HG03521 (cell line): Measurements from ENCODE around the gene UTS2R.

ENCODE experiments used
- ATAC-seq: cut with Tn5 transposase; IDR thresholded peaks from one replicate; pipeline ENCODE4 v1.9.1; 2021; ENCODE audit warnings: mild to moderate bottlenecking, moderate library complexity; ENCODE audit not compliant: unreplicated experiment

UTS2R gene

DNA sequence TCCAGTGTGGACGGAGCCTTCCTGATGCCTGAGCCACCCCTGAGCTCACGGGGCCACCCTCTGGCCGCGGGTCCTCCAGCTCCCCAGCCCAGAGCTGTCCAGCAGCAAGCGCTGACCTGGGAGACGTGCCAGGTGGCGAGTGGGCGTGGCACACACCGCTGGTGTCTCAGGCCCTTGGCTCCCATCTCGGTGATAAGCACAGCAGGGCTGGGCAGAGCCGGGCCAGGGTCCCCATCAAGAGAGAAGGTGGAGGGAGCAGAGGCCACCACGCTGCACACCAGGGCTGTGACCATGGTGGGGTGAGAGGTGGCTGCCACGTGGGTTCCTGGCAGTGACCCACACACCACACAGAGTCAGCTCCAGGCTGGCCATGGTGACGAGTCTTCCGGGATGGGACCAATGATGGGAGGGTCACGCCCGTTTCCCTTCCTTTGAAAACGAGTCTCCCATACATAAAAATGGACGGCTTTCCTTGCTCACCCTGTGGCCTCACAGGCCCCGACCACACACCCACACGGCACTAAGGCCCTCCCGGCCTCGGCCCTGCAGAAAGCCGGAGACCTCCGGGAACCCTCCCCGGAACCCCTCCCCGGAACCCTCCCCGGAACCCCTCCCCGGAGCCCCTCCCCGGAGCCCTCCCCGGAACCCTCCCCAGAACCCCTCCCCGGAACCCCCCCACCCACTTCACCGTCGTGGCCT, 16.8 kb downstream of the UTS2R start:
- no peak for ATAC-seq

DNA sequence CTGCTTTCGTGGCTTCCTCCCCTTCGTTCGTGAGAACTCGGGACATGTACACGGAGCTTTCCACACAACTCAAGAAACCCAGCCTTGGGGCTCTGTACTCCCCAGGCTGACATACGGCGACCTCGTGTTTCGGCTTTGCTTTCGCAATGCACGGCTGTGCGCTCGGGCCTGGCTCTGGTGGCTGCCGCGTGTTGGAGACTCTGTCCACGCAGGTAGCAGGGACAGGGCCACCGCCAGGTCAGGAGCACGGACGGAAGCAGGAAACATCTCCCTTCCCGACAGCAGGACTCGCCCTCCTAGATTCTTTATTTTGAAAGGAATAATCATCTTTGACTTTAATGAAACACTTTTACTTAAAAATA, 17.3 kb downstream of the UTS2R start:
- no peak for ATAC-seq

DNA sequence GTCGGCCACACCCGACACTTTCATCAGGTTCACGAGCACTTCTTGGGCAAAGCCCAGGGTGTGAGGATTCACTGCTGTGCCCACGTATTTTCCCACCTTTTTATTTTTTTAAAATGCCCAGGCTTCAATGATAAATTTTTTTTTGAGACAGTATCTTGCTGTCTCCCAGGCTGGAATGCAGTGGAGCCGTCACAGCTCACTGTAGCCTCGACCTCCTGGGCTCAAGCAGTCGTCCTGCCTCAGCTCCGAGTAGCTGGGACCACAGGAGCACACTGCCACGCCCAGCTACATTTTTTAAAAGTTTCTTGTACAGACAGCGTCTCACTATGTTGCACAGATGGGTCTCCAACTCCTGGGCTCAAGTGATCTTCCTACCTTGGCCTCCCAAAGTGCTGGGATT, 17.8 kb downstream of the UTS2R start:
- ATAC-seq = no peak

DNA sequence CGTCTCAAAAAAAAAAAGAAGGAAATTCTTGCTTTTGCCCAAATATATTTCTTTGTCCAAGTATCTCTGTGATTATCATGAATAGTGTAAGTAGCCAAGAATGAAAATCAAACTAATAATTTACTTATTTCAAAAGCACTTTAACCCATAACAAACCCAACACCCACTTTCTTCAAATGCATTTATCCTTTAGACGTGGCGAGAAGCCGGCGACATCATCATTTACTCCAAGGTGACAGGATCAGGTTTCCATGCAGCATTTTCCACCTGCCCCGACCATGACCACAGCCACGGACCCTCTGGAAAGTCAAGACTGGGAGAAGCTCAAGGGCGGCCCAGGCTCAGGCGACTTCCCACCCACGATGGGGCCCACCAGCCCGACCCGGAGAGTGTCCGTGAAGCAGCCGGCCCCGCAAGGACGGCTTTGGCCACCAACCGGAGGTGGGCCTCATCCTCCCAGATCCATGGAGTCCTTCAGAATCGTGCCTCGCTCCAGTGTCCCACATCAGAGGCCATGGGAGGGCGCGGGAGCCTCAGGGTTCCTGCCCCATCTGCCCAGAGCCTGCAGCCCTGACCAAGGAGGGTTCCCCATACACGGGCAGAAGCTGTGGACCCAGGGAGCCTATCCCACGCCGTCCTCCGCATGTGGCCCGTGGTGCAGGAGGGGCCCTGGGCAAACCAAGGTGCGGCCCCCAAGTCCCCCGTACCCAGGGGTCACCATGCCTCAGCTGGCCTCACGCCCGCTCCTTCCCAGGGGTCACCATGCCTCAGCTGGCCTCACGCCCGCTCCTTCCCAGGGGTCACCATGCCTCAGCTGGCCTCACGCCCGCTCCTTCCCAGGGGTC, 18.7 kb downstream of the UTS2R start:
- no peak for ATAC-seq

DNA sequence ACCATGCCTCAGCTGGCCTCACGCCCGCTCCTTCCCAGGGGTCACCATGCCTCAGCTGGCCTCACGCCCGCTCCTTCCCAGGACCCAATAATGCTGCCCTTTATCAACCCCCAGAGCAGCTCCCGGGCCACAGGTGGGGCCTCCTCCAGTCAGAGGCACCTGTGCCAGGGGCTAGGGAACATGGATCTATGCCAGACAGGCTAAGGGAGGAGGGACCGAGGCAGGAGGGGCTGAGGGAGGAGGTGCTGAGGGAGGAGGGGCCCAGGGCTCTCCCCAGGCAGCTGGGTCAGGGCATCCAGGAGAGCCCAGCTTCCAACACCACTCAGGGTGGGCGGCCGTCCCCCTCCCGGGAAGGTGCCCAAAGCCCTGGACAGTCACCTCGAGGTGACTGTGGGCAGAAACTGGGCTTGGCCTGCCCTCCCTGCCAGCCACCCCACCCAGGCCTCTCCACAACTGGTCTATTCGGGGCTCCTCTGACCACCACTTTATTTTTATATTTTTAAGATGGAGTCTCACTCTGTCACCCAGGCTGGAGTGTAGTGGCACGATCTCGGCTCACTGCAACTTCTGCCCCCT, 19.4 kb downstream of the UTS2R start:
- no peak for ATAC-seq

DNA sequence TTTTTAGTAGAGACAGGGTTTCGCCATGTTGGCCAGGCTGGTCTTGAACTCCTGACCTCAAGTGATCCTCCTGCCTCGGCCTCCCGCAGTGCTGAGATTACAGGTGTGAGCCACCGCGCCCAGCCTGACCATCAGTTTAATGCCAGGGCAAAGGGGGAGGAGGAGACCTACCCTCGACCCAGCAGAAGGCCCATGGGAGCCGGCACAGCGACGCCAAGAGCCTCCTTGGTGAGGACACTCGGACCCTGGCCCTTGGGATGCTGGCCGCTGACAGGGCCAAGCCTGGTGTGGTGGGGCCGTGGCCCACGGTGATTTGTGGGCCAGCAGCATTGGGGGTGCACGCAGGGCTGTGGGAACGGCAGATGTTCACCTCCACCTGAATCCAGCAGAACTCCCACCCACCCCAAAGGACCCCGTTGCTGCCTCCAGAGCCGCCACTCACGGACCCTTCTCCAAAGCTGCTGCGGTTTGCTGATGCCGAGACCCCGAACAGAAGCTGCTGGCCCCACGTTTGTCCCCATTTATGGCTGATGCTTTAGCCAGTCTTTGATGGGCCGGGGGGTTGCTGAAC, 20.0 kb downstream of the UTS2R start:
- ATAC-seq = no peak

DNA sequence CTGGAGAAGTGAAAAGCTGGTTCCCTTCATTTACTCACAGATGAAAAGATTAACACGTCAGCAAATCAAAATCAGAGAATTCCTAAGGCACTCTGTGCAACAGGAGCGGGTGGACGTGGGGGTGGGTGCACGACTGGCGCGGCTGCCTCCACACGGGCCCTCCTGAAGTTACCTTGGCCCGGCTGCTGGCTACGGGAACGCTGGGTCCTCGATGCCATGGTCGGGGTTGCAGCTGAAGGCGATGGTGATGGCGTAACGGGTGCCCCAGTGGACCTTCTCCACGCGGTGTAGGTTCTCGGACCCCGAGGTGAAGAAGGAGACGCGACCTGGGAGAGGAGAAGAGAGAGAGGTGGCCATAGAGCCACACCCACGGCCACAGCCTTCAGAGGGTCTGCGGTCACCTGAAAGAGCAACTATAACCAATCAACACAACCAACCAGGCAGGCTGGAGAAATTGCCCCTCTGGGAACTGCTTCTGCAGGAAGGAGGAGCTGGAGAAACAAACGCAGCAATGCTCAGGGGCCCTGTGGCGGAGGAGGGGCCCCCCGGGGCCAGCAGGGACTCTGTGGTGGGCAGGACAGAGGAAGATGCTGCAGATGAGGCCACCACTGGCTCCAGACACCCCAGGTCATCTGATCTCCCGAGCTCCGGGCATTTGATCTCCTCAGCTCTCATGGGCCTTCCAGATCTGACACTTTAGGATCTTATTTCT, 20.8 kb downstream of the UTS2R start:
- no peak for ATAC-seq

DNA sequence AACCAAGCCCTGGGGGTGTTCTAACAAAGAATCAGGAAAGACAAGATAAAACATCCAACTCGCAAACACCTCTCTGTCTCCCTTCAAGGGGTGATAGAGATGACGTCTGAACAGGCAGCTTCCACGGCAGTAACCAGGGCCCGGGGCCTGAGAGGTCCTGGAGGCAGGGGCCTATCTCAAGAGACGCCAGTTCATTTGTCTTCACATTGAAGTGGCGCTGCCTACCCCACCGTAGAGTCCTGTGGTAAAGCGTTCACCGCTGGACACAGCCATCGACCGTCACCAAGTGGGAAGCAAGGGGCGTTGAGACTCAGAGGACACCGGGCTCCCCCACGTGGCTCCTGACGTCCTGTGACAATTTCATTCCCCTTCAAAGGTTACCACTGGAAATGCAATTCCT, 21.4 kb downstream of the UTS2R start:
- ATAC-seq = no peak

DNA sequence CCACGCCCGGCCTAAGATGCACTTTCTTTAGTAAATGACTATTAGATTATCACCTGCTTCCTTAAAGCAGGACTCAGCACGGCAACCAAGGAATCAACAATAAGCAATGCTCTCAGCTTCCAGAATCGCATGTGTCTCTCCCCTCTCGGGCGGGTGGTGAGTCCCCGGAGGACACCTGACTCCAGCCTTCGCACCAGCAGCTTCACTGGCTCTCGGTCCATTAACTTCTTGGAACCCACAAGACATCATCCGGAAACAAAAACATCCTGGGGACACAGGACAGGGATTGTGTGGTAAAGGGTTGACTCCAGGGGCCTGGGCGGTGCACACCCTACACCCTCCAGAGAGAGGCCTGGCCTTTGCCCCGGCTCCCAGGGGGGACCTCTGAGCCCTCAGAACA, 22.7 kb downstream of the UTS2R start:
- ATAC-seq = no peak

DNA sequence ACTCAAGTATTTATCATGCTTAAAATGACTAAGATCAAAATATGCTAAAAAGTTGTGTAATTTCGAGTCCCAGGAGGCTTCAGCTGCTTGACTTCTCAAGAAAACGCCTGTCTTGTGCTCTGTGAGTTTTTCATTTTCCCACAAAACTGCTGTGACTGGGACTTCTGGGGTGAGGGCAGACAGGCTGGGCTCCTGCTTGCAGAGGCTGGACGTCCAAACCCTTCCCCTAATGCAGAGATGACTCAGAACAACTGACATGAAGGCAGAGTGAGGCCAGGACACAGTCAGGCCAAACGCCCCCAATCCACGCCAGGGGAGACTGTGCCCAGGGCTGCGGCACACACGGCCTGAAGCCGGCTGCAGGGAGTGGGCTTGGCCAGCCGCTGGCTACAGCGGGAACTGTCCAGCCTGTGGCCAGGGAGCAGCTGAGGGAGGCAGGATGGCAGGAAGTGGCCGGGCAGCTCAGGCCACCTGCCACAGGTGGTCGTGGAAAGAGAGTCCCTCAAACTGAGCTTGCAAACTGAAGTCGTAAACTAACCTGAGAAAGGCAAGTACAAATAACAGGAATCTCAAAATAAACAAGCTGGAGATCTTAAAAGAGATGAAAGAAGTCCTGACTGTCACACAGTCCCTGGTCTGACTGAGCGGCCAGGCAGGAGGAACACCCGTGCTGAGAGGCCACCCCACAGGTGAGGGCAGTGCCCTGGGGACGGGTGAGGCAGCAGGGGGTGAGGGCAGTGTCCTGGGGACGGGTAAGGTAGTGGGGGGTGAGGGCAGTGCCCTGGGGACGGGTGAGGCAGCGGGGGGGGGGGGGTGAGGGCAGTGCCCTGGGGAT, 25.3 kb downstream of the UTS2R start:
- no peak for ATAC-seq

DNA sequence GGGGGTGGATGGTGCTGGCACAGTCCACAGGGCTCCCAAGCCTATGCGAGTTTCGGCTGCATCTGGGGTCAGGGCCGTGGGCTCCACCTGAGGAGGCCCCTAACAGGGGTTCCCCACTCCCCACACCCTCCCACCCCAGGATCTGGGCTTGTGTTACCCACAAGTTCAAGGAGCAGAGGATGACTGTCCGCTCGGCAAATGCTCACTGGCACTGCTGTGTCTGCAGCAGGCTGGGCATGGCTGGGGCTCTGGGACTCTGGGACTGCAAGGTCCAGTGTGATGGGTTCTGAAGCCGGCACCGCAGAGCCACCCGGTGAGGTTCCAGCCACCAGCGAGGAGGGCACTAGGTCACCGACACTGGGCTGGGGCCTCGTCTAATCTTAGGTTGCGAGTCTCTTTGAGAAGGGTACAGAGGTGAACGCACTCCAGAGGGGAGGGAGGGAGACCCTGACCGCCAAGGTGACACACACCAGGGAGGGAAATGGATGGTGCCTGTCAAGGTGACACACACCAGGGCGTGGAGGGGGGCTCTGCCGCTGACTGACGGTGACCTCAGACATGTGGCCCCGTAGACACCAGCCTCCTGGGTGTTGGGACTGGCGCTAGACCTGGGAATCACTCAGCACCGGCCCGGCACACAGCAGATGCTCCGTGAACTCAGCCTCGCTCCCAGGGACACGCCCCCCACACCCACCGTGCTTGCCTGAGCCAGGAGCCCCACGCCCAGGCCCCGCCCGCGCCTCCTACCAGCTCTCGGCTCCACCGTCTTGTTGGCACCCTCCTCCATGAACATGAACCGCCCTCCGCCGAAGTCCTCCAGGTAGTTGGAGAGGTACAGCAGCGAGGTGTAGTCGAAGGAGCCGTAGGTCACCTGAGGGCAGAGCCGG, 26.1 kb downstream of the UTS2R start:
- no peak for ATAC-seq

DNA sequence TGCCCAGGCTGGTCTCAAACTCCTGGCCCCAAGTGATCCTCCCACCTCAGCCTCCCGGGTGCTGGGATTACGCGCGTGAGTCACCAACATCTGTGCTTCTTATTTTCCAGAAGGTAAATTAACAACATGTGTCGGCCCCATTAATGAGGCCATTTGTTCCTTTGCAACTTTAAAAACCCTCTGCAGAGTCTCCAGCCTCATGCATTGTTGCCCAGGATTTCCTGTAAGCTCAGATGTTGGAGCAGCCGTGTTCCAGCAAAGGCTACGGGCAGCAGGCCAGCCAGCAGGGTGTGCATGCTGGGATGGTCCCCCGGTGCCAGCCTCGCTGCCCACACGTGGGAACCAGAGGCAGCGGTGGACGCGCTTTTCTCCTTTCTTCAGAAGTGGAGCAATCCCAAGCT, 27.5 kb downstream of the UTS2R start:
- ATAC-seq = no peak

DNA sequence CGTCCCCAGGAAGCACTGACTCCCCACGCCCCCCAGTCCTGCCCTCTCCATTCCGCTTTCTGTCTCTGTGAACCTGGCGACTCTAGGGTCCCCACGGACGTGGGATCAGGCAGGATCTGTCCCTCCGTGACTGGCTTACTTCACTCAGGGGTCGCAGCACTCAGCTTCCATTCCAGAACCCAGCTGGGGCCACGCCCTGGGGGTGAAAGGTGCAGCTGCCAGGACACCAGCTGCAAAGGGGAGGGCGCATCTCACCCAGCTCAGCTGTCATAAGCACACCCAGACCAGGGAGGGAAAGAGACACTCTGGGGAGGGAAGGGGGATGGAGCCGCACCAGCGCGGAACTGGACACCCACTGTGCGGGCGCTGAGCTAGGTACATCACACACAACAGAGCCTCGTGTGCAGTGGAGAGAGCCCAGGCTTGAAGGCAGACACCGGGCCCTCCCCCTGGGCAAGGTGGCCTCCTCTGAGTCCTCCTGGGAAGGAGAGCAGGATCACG, 28.1 kb downstream of the UTS2R start:
- no peak for ATAC-seq

DNA sequence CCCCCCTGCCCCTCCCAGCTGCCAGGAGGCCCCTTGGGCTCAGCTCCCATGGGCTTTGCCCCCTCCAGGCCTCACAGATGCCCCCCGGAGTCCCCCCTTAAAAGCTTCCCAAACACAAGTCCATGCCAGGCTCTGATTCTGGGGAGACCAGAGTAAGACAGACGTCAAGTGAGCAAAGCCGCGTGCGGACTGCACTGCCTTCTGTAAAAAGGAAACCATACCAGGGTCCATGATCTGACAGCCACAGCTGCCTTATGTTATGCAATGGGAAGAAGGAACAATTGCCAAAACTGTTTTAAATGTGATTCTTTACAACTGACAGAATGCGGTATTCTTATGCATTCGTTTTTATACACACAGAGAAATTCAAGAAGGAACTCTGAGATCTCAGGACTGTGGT, 28.6 kb downstream of the UTS2R start:
- no peak for ATAC-seq

DNA sequence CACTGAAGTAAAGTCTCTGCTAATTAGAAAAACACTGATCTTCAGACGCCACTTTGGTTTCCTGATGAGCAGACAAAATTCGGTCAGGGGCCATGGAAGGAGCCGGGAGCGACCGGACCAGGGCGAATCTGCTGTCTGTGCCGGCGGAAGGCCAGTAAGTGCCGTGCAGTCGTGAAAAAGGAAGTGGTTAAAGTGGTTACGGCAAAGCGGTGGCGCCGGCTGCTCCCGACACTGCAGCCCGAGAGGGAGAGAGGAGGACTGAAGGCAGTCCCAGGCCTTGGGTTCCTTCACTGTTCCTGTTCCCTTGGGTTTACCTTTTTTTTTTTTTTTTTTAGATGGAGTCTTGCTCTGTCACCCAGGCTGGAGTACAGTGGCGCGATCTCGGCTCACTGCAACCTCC, 29.3 kb downstream of the UTS2R start:
- no peak for ATAC-seq

DNA sequence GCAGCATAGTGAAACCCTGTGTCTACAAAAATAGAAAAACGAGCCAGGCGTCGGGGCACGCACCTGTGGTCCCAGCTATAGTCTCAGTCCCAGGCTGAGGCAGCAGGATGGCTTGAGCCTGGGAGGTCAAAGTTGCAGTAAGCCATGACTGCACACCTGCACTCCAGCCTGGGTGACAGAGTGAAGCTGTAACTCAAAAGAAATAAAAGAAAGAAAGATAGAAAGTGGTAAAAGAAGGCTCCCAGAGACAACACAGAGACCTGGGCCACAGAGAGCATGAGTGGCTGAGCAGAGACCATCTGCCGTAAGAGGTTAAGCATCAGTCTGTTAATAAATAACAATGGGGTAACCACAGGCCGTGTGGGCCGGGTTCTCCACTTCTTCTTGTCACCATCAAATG, 31.3 kb downstream of the UTS2R start:
- ATAC-seq = no peak

DNA sequence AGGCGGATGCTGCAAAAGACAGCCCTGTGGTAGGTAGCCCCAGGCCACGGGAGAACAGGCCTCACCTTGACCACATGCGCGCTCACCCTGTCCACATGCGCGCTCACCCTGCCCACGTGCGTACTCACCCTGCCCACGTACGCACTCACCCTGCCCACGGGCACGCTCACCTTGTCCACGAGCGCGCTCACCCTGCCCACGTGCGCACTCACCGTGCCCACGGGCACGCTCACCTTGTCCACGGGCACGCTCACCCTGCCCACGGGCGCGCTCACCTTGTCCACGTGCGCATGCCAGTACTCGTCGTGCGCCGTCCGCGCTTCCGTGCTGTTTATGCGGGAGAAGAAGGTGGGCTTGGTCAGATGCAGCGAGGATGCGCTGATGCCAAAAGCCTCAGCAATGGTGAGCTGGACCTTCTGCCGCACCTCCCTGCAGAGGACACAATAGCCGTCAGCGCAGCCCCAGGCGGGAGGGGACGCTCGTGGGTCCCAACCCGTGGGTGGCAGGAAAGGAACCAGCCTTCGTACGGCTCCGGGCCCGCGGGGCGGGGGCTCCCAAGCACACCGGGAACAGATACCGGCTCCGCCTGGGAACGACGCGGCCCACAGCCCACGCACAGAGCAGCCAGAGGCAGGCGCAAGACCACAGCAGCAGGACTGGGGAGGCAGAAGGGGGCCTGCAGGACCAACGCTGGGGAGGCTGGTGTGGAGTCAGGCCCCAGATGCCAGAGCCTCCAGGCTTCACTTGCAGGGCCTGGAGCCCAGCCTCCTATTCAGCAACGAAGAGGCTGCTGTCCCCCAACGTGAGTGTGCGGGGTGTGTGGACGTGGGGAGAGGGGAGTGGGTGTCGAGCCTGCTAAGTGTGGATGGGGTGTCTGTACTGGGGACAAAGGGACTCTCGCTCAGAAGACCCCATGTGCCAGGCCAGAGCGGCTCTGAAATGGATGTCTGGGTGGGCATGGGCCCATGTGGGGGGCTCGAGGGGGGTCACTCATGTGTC, 32.4 kb downstream of the UTS2R start:
- ATAC-seq = no peak

DNA sequence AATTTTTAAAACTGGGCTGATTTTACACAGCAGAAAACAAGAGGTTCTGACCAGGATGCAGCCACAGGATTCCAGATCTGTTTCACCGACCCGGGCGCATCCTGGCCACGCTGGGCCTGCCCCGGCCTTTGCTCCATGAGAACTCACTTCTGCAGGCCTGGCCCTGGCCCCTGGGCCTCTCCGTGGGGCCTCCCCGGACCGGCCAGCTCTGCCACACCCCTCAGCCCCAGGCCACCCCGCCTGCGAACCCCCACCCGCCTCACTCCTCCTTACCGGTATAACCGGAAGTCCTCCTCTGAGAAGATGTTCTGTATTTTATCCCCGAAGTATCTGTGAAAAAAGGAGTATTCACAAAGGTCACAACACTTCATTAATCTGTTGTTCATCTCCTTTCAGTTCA, 33.5 kb downstream of the UTS2R start:
- no peak for ATAC-seq
